ENCODE data around the gene NDUFB3. TPM values are rescaled to one million over a fixed set of nuclear protein-coding genes. Genes with fewer than 3 reads are reported as not detected.
"Not testable (repeated sequence)": the region's sequence is repeated elsewhere in the genome, so short reads cannot be mapped to it uniquely, and the experiment has no call there.

The NDUFB3 gene
- total RNA-seq, 4 donors from 2014 or later, result 31.8 to 46.8 (median 35.3) TPM

DNA sequence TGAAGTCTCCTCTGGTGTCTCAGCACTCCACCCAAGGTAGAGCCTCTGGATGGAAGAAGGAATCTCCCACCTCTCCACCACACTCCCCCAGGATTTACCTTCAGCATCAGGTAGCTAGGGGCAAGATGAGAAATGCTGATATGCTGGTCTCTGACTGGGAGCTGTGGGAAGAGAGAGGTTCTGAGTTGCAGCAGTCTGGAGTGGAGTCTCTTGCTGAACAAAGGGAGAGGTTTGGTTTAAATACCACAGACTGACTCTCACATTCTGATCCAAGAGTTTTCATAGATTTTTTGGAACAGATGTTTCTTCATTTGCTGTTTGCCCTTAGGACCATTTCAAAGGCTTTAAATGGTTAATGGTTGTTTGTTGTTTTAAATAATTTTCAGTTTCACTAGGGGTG lies 43.0 kb downstream of the NDUFB3 start:
- no peak for DNase-seq (ENCODE audit: low spot score in 2 of 2)
- H3K4me3 ChIP-seq (ENCODE audit: low read depth, poor library complexity, severe bottlenecking), result no peak overlapping the region
- TF ChIP-seq, protein P1, sequence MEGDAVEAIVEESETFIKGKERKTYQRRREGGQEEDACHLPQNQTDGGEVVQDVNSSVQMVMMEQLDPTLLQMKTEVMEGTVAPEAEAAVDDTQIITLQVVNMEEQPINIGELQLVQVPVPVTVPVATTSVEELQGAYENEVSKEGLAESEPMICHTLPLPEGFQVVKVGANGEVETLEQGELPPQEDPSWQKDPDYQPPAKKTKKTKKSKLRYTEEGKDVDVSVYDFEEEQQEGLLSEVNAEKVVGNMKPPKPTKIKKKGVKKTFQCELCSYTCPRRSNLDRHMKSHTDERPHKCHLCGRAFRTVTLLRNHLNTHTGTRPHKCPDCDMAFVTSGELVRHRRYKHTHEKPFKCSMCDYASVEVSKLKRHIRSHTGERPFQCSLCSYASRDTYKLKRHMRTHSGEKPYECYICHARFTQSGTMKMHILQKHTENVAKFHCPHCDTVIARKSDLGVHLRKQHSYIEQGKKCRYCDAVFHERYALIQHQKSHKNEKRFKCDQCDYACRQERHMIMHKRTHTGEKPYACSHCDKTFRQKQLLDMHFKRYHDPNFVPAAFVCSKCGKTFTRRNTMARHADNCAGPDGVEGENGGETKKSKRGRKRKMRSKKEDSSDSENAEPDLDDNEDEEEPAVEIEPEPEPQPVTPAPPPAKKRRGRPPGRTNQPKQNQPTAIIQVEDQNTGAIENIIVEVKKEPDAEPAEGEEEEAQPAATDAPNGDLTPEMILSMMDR (IDR thresholded peaks at IDR 0.05), result no peak
- no peak for TF ChIP-seq POLR2A (IDR thresholded peaks at IDR 0.05)
- intact Hi-C loops (cut with DNase I; ENCODE audit: low total_unique reads), result no loop called here

DNA sequence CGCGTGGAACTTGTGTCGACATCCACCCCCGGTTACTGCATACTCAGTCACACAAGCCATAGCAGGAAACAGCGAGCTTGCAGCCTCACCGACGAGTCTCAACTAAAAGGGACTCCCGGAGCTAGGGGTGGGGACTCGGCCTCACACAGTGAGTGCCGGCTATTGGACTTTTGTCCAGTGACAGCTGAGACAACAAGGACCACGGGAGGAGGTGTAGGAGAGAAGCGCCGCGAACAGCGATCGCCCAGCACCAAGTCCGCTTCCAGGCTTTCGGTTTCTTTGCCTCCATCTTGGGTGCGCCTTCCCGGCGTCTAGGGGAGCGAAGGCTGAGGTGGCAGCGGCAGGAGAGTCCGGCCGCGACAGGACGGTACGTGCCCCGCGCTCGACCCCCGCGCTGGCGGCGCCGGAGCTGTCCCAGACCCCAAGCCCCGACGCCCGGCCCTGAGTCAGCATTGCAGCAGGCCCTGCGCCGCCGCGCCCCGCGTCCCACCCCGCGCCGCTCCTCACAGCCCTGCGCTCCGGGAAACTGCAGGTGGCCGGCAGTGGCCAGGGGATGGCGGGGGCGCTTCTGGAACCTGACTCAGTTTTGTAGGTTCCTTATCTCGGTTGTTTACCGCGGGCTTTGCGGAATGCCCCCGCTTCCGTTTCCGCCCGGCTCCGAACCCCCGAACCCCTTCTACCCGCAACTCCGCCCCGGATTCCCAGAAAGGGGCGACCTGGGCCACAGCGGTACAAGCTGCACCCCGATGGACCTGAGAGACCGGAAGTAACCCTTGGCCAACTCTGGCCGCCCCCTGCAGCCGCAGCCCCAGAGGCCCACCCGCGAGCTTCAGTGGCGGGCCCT lies 44.5 kb downstream of the NDUFB3 start, which contains the start of gene CFLAR:
Gene CFLAR, plus strand, starts transcription at position 50 of the 844 bp plus-strand sequence. CDS start 13,702 bp downstream, outside the sequence.
- WGBS, 2 donors, result 0% methylated on average over 41 to 75 of the region's 75 CpGs
- peak in 1 of 2 donors; percentile 31 for TF ChIP-seq POLR2A (IDR thresholded peaks at IDR 0.05)
- TF ChIP-seq, protein P1 (IDR thresholded peaks at IDR 0.05), result no peak
- peak; percentile 78 to 94 for DNase-seq (ENCODE audit: low spot score in 2 of 2)
- H3K4me3 ChIP-seq (ENCODE audit: low read depth, poor library complexity, severe bottlenecking), result peak within 1 kb of the TSS; percentile 91
- intact Hi-C loops (cut with DNase I; ENCODE audit: low total_unique reads), result no loop called here

DNA sequence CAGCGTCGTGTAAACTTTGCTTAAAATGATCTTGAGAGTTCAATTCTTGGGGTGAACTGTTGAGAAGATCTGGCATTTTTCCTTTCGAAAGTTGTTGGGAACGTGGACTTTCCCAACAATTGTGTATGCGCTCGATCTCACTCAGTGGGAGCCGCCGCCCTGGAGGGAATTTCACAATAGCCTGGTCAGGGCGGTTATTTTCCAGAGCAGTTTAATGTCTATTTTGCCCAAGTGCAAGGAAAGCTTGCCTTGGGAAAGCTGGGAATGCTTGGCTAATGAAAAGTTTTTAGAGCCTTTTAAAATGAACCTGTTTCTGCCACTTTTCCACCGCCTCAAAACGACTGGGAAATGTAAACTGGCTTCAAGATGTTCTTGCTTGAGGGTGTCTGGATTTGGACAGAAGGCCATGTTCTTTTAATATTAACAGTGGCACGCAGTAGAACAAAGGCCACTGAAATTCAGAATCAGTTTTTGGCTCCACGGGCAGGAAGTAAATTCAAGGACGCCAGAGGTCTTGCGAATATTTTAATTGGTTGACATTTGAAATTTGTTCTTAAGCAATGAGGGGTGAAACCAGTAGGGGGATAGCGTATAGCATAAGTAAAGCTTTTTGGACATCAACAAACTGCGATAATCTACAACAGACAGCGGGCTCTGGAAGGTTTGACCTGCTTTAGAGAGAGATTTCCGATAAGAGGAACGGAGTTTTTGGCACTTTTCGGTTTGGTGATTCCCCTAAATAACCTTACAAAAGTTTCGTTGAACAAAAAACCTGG lies 45.3 kb downstream of the NDUFB3 start:
- intact Hi-C loops (cut with DNase I; ENCODE audit: low total_unique reads), result no loop called here
- peak; percentile 84 to 96 for DNase-seq (ENCODE audit: low spot score in 2 of 2)
- TF ChIP-seq POLR2A (IDR thresholded peaks at IDR 0.05), result no peak
- TF ChIP-seq, protein P1 (IDR thresholded peaks at IDR 0.05), result no peak
- 0% methylated on average over 22 of the region's 22 CpGs for WGBS, 2 donors
- H3K4me3 ChIP-seq (ENCODE audit: low read depth, poor library complexity, severe bottlenecking), result peak overlapping the region; percentile 91

DNA sequence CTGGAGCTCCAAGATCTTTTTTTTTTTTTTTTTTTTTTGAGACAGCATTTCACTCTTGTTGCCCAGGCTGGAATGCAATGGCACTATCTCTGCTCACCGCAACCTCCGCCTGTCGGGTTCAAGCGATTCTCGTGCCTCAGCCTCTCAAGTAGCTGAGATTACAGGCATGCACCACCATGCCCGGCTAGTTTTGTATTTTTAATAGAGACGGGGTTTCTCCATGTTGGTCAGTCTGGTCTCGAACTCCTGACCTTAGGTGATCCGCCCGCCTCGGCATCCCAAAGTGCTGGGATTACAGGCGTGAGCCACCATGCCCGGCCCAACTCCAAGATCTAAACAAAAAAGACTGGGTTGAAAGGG lies 45.9 kb downstream of the NDUFB3 start:
- DNase-seq (ENCODE audit: low spot score in 2 of 2); intact Hi-C loops (cut with DNase I; ENCODE audit: low total_unique reads): not testable (repeated sequence)
- 5 to 6% methylated on average over 13 of the region's 13 CpGs for WGBS, 2 donors
- H3K4me3 ChIP-seq (ENCODE audit: low read depth, poor library complexity, severe bottlenecking), result peak overlapping the region; percentile 91

DNA sequence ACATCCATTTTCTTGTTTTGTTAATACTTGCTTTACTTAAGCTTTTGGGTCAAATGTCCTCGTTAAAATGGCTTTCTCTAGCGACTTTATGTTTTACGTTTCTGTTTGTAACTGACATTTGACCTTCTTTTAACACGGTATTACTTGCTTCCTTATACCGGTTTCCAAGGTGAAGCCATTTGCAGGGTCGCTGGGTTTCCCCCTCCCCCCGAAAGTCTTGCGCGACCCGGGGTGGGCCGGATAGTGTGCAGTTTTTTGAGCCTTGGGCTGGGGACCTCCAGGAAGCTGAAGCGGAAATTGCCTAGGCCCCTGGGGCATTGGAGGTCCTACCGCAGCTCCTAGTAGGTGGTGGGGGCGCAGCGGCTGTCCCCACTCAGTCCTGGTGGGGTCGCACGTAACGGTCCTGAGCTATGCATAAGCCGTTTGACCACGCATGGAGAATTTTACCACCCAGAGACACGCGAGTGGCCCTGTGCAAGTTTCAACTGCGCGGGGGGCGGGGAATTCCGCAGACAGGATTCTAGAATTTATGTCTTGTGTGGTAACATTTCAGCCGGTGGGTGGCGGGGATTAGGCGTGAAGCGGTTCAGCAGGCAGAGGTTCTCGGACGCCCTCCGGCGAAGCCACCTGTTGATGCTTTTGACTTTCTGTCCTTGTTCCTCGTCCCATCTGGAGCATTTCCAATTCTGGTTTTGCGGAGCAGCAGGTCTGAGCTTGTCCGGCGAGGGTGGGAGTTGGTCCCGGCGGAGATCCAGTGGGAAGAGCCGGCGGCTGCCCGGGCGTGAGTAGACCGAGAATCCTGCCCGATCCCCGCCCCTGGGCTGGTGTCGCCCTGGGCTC lies 46.5 kb downstream of the NDUFB3 start:
- 0 to 2% methylated on average over 42 to 48 of the region's 48 CpGs for WGBS, 2 donors
- TF ChIP-seq POLR2A (IDR thresholded peaks at IDR 0.05), result no peak
- TF ChIP-seq, protein P1 (IDR thresholded peaks at IDR 0.05), result no peak
- intact Hi-C loops (cut with DNase I; ENCODE audit: low total_unique reads), result no loop called here

More for the DNA sequence above, 46.5 kb downstream of the NDUFB3 start:
- peak; percentile 93 to 97 for DNase-seq (ENCODE audit: low spot score in 2 of 2)
- H3K4me3 ChIP-seq (ENCODE audit: low read depth, poor library complexity, severe bottlenecking), result peak overlapping the region; percentile 91
